Activated CD4-positive, CD25-positive, alpha-beta regulatory T cell treated with anti-CD3 and anti-CD28 coated beads, Interleukin-2, amount 50 U/mL, for 16 hours (primary cell): ENCODE measurements around the gene SORCS3.

Experiments used
- DNase-seq: peaks from one replicate; pipeline ENCODE4 v3.0.0-alpha.2; 2020; ENCODE audit warnings: low read depth, low spot score

Gene SORCS3

GRCh38 chr10:104777086-104777799 is 136.2 kb downstream of the SORCS3 start:
- no peak for DNase-seq

GRCh38 chr10:104778371-104778770 is 137.3 kb downstream of the SORCS3 start:
- no peak for DNase-seq

DNA sequence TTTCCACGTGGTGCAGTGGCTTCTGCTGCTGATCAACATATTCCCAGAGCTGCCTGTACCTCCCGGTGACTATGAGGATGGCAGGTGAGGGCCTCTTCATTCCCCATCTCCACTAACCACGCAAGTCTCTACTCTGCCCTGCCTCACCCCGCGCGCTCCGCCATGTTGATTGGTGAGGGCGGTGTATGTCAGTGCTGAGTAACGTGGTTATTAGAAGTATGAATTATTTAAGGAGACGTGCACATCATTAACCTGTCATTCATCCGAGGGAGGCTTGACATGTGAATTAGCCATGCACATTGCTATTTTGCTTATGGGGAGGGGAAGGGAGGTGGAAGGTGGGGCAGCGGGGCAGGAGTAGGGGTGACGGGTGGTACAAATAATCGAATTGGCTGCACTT is 138.6 kb downstream of the SORCS3 start:
- DNase-seq: no peak

DNA sequence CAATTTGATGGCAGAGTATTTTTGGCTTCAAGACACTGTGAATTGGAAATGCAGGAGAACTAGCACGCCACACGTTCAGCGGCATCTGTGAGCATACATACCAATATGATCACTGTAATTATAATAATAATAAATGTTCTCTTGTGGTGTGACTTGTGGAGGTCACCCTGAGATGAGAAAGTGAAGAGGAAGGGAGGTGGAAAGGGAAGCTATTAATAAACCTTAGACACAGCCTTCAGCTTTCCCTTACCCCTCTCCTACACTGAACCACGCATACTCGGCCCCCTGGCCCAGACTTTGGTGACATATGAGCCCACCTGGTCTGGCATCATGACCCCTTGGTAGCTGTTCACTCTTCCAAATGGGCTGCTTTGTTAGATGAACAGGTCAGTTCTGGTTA is 139.1 kb downstream of the SORCS3 start:
- no peak for DNase-seq

DNA sequence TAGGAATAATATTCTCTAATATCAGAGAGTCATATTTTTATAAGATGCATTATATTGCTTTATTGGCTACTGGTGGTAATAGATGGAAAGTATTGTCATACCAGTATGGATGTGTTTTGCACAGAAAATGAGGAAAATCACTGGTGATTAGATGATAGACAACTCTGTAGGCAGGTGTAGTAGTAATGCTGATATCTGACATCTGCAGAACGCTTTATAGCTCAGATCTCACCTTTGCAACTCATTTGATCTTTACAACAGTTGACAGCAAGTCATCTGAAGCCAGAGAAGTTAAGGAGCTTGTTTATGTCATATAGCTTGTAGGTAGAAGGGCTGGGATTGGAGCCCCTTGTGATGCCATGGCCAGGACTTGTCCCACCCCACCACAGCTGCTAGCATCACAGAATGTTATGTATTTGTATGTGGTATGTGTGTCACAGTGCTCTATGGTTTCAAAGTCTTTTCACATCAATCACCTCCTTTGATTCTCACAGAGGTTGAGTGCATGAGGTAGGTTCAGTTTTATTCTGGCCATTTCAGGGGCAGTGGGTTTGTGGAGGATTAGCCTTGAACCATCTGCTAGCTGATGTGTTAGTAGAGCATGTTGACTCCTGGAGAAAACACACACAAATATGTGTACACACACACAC is 140.0 kb downstream of the SORCS3 start:
- DNase-seq: no peak

DNA sequence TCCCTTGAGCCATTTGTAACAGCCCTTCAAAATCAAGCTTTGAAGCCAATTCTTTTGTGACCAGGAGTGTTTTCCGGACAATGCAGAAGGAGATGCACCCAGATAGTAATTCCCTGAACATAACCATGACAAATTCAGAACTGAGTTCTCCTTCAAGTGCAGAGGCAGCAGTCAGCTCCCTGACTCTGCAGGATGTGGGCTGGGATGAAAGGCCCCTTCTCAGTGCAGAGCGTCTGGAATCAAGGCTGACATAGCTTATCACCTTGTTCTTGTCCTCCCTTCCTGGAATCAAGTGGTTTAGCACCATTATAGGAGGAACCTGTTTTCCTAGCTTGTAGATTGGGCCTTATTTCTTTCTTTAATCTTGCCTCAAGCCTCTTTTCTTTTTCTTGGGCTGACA is 143.4 kb downstream of the SORCS3 start:
- no peak for DNase-seq

DNA sequence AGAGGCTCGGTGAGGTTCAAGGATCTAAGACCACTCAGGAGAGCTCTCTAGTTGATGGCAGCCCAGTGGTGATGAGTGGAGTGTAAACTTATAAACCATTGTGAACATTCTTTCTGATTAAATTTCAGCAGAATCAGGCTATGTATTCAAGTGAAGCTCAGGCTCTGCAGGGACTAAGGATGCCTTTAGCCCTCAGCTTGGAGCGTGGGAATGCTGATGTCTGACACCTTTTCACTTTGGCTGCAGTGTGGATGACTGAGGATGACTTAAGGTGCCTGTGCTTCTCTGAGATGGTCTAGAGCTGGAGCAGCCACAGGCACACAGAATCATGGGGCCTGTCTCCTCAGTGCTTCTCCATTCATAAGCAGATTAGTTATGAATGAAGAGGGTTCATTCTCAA is 150.4 kb downstream of the SORCS3 start:
- DNase-seq: no peak

DNA sequence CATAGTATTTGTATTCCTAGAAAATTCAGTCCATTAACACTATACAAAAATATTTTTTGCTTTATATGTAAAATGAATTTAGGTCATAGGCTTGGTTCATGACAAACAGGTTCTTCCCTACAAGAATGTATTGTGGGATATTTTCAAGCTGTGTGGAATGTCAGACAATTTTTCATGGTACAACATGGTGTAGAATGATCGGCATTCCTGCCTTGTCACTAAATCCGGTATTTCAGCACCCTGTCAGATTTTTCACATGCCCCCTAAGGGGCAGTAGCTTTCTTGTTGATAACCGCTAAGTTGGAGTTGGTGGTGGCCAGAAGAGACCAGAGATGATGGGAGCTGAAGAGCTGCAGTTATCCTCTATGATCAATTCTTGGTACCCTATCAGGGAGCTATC is 154.3 kb downstream of the SORCS3 start:
- no peak for DNase-seq

- DNase-seq: no peak
Observed at GRCh38 chr10:104796823-104797222, 155.7 kb downstream of the SORCS3 start.

- DNase-seq: no peak
Observed at GRCh38 chr10:104802941-104803340, 161.9 kb downstream of the SORCS3 start.

DNA sequence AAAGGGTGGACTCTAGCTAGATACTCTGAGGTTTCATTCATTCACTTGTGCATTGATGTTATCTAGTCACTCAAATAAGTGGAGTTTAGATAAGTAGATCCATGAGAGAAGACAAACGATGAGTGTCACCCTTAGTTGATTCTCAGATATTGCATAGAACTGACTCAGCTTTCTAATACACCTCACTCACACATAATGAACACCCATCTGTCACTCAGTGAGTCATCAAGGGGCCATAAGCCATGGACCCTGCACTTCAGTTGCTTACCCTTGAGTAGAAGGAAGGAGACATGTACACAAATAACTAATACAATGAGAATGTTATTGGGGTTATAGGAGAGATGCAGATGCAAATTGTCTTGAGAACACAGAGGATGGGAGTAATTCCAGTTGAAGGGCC is 163.8 kb downstream of the SORCS3 start:
- no peak for DNase-seq

DNA sequence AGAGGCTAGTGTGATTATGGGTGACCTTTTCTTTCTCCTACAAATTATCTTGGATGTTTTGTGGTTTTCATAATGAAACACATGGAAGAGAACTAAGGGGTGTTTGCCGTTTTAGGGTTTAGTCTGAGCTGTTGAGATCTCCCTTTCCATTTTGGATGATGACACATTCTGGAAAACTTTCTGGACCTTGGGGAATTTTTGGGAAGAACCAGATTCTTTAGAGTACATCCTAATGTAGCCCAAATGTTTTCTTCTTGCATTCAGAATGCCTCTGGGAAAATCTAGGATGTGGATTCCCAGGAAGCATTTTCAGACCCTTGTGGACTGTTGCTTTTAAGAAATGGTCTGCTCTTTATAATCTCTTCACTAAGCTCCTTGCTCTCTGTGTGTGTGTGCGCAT is 165.7 kb downstream of the SORCS3 start:
- no peak for DNase-seq

- DNase-seq: no peak
Observed at GRCh38 chr10:104807581-104808310, 166.7 kb downstream of the SORCS3 start.

DNA sequence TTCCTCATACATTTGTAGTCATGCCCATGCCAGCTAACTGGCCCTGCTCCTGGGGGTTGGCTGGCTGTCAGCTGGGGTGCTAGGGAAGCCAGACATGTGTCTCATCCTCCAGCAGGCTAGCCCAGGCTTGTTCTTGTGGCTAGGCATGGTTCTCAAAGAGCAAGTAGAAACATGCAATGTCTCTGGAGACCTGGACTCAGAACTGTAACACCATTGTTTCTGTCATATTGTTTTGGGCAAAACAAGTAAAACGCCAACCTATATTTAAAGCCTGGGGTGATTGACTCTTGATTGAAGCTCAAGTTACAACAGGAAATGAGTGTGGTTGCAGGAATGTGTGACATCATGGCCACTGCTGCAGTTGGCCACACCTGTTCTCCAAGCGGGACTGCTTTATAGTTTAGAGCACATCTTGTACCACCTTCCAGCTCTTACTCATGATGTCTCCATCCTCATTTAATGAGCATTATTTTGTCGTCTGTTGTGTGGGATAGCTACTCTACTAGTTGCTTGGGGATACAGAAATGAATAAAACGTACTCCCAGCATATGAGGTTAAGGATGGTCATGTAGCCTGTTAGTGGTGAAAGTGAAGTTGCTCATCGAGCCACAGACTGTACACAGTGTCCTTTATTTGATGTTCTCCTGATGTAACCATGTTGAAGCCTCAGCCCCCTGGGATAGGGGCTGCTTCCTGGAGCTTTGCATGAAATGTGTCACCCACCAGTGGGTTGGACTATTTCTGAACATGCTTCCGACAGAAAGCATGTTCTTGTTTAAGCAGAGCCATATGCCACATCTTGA is 168.4 kb downstream of the SORCS3 start:
- DNase-seq: no peak

GRCh38 chr10:104811166-104811565 is 170.1 kb downstream of the SORCS3 start:
- DNase-seq: no peak

DNA sequence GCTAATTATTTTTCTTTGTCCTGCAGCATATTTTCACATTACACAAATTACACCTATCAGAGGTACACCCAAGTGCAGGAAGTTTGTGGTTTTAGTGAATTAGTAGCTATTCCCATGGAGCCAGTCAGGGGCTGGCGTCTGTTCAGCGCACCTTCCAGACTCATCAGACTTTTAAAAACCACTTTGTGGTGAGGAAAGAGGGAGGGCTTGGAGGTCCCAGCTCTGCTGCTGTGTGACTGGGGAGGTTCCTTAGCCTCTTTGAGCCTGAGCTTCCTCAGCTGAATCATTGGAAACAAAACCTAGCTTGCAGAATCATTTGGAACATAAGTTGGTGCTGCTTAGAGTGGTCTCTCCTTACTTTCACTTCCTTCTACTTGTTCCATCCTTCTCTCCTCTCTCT is 175.4 kb downstream of the SORCS3 start:
- DNase-seq: no peak

- DNase-seq: no peak
Observed at GRCh38 chr10:104819731-104820130, 178.6 kb downstream of the SORCS3 start.

DNA sequence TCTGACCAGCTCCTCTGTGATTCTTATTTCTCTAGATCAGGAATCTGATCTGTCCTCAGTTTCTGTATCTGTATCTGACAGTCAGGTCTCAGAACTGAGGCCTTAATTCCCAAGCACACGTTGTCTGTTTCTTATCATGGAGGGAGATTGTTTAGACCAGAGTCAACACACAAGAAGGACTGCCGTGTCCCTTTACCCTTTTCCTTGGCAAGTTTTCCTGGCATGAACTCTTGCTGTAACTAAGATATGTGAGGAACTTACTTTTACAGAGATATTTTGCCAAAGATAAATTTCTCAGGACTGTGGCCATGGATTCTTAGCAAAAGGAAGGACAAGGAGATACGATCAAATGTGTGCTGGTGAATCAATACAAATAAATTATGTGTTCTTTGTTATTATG is 181.0 kb downstream of the SORCS3 start:
- no peak for DNase-seq

DNA sequence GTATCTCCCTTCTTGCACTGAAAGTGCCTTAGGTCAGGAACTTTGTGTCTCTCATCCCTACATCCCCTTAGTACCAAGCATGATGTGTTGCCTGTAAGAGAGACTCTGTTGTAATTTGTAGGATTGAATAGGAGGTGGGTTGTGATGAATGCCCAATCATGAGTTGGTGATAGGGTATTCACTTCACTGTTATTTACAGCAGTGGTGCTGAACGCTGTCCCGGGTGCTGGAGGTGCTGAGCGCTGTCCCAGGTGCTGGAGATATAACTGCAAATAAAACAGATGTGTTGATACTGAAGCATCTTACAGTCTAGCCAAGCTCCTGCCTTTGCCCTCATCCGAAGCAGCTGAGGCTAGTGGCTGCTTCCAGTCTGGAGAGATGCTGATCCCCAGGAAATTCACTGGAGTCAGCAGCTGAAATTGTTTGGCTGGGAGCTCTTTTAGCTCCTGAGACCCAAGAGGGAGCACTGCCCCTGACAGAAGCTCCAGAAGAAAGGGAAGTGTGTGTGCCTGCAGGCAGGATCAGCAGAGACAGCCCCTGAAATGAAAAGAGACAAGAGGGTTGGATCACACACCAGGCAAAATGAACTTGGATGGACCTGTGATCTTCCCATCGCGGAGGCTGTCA is 183.4 kb downstream of the SORCS3 start:
- no peak for DNase-seq

DNA sequence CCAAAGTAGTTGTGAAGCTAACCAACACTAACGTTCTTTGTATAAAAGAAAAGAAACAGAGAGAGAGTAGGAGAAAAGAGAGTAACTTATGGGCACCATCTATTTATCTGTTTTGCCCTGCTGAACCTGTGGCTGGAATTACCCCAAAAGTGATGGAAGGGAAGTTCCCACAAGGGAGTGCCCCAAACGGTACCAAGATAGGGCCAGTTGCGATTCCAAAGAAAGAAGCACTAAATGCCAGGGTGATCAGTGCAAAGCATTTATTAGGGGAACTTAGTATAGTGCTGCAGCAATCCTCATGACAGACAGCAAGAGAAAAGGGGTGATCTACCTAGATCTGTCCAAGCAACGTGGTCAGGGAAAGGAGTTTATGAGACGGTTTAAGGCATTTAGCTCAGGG is 190.2 kb downstream of the SORCS3 start:
- DNase-seq: no peak

DNA sequence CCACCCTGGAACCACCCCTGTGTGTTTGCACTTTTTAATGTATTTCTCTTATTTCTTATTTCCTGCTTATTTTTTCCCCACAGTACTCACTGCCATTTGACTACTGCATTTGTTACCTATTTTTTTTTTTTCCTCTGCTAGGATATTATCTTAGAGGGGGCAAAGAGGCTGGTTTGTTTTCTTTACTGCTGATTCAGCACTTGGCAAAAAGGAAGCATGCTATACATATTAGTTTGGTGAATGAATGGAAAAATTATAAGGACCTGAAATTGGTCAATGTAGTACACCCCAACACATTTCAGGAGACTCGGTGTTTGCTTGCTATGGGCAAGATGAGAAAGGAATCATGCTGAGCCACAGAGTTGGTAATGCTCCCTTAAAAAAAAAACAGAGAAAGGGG is 193.5 kb downstream of the SORCS3 start:
- no peak for DNase-seq

DNA sequence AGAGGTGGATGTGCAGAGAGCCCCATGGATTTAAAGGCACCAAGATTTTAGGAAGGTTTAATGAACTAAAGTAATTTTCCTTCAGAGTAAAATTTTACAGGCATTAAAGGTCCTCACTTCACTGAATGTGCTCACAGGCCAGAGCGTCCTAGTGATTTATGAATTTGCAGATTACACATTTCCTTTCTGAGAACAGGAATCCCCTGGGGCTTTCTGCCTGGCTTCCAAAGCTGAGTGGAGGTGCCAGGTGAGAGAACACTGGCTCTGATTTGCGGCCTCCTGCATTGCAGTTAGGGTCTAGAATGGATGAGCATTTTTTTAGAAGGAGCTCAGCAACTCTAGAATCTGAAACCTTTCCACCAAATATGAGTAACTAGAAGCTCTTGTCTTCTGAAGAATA is 194.3 kb downstream of the SORCS3 start:
- DNase-seq: no peak
